T-helper 2 cell (primary cell): Measurements from ENCODE around the gene SLC25A44.
"Not testable (repeated sequence)": the region's sequence is repeated elsewhere in the genome, so short reads cannot be mapped to it uniquely, and the experiment has no call there.

Experiments
- DNase-seq, 5 experiments: peaks; one replicate each; pipeline versions ENCODE4 v3.0.0 to v3.0.0-alpha.2; 2012 to 2022

The SLC25A44 gene

GRCh38 chr1:156163712-156164111 is 30.2 kb upstream of the SLC25A44 start:
- no peak for DNase-seq

- DNase-seq = no peak
Observed at GRCh38 chr1:156164125-156164831, 29.6 kb upstream of the SLC25A44 start.

GRCh38 chr1:156165083-156165482 is 28.8 kb upstream of the SLC25A44 start:
- no peak for DNase-seq

- no peak for DNase-seq
Observed at GRCh38 chr1:156167536-156167935, 26.4 kb upstream of the SLC25A44 start.

DNA sequence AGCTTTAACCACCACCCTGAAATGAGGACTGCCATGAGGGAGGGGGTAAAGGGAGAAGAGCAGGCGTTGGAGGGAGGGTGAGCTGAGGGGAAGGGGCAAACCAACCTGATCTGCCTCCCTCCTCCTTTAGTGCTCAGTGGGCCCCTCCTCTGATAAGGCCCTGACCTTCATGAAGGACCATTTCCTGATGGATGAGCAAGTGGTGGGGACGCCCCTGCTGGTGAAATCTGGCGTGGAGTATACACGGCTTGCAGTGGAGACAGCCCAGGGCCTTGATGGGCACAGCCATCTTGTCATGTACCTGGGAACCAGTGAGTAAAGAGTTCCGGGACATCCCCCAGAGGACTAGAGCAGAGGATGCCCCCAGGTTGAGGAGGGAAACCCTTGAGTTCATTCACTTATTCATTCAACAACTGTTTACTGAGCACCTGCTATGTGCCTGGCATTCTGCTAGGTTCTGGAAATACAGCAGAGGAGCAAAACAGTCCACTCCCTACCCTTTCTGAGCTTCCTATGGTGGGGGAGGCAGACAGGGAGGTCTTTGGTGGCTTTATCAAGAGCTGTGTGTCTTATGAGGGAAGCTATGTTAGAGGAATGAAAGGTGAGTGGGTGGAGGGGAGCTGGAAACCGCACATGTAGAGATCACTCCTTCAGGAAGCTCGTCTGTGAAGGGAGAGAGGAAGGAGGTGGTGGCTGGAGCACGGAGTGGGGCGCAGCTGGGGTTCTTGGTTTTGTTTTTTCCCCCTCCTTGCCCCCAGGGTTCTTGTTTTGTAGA is 21.0 kb upstream of the SLC25A44 start:
- DNase-seq = no peak

DNA sequence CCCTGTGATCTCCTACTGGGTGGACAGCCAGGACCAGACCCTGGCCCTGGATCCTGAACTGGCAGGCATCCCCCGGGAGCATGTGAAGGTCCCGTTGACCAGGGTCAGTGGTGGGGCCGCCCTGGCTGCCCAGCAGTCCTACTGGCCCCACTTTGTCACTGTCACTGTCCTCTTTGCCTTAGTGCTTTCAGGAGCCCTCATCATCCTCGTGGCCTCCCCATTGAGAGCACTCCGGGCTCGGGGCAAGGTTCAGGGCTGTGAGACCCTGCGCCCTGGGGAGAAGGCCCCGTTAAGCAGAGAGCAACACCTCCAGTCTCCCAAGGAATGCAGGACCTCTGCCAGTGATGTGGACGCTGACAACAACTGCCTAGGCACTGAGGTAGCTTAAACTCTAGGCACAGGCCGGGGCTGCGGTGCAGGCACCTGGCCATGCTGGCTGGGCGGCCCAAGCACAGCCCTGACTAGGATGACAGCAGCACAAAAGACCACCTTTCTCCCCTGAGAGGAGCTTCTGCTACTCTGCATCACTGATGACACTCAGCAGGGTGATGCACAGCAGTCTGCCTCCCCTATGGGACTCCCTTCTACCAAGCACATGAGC is 17.2 kb upstream of the SLC25A44 start:
- DNase-seq = no peak

GRCh38 chr1:156177919-156178654 is 15.8 kb upstream of the SLC25A44 start:
- no peak for DNase-seq

- no peak for DNase-seq
Observed at GRCh38 chr1:156180471-156180870, 13.4 kb upstream of the SLC25A44 start.

DNA sequence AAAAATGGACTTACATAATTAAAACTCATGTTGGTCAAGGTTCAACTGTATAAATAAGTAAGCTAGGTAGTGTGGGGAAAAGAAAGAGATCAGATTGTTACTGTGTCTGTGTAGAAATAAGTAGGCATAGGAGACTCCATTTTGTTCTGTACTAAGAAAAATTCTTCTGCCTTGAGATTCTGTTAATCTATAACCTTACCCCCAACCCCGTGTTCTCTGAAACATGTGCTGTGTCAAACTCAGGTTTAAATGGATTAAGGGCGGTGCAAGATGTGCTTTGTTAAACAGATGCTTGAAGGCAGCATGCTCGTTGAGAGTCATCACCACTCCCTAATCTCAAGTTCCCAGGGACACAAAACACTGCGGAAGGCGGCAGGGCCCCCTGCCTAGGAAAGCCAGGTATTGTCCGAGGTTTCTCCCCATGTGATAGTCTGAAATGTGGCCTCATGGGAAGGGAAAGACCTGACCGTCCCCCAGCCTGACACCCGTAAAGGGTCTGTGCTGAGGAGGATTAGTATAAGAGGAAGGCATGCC is 12.4 kb upstream of the SLC25A44 start:
- not testable (repeated sequence) for DNase-seq

DNA sequence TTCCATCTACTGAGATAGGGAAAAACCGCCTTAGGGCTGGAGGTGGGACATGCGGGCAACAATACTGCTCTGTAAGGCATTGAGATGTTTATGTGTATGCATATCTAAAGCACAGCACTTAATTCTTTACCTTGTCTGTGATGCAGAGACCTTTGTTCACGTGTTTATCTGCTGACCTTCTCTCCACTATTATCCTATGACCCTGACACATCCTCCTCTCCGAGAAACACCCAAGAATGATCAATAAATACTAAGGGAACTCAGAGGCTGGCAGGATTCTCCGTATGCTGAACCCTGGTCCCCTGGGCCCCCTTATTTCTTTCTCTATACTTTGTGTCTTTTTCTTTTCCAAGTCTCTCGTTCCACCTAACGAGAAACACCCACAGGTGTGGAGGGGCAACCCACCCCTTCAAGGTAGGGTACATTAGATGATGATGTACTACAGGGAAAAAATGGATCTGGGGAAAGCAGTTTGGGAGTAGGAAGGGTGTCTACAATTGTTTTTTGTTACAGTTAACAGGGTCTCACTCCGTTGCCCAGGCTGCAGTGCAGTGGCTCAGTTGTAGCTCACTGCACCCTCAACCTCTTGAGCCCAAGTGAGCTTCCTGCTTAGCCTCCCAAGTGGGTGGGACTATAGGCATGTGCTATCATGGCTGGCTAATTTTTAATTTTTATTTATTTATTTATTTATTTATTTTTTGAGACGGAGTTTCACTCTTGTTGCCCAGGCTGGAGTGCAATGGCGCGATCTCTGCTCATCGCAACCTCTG is 11.7 kb upstream of the SLC25A44 start:
- not testable (repeated sequence) for DNase-seq

DNA sequence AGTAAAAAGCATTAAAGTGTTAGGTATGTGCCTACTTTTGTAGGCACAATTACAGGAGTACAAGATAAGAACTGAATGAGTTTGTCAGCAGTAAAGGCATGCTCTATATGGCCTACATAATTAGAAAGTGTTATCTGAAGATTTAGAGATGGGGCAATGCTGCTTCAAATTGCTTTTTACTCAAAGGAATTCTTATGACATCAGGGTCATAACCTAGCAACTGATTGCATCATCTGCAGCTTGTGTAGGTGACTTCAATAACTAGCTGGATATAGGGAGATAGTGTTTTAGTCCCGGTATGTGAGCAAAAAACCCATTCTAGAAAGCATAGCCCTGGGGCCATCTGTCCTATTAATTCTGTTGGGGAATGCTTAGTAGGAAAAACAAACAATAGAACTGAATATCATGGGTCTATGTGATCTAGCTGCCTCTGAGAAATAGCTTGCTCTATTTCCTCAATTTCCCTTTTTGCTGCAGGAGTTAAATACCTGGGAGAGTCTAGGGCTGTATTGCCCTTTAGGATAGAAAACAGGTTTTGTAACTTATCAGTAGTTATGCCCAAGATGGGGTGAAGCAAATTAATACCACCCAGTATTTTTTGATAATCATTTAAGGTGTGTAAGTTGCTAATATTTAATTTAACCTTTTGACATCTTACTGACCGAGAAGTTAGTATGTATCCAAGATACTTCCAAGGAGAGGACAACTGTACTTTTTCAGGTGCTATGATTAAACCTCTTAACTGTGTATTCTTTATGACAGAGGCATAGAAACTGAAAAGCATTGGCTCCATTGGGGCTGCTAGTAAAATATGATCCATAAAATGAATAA is 7.3 kb upstream of the SLC25A44 start:
- DNase-seq = not testable (repeated sequence)

DNA sequence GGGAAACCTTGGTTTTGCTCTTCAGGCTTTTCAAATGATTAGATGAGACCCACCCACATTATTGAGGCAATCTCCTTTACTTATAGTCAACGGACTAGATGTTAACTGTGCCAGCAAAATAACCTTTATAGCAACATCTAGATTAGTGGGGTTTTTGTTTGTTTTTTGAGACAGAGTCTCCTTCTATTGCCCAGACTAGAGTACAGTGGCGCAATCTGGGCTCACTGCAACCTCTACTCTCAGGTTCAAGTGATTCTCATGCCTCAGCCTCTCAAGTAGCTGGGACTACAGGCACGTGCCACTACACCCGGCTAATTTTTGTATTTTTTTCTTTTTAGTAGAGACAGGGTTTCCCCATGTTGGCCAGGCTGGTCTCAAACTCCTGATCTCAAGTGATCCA is 3.6 kb upstream of the SLC25A44 start:
- DNase-seq = not testable (repeated sequence)

GRCh38 chr1:156191292-156191964 is 2.5 kb upstream of the SLC25A44 start:
- DNase-seq = no peak

DNA sequence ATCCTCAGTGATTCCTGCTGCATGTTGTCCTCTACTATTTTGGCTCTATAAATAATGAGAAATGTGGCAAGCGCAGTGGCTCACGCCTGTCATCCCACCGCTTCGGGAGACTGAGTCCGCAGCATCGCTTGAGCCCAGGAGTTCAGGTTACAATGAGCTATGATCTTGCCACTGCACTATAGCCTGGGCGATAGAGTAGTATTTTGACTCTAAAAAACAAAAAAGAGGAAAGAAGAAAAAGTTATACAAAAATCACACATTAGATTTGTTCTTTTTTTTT is 756 bp upstream of the SLC25A44 start:
- DNase-seq = no peak

DNA sequence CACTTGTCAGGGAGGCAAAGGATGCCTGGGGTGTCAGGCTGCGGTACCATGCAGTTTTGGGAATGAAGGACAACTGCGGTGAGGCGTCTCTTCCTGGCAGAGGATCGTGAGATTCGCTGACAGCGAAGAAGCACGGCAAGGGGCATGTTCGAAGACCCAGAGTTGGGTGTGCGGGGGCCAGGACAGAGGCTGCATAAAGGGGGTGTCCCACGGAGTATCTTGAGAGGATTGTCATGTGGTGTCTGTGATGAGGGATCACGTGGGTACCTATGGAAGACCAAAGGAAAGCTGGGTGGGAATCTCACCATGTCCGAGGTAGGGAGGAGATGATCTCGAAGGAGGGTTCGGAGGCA is 372 bp downstream of the SLC25A44 start:
- peak in 1 of 5 experiments; percentile 13 for DNase-seq

- DNase-seq = no peak
Observed at GRCh38 chr1:156195853-156196252, 1.9 kb downstream of the SLC25A44 start.

DNA sequence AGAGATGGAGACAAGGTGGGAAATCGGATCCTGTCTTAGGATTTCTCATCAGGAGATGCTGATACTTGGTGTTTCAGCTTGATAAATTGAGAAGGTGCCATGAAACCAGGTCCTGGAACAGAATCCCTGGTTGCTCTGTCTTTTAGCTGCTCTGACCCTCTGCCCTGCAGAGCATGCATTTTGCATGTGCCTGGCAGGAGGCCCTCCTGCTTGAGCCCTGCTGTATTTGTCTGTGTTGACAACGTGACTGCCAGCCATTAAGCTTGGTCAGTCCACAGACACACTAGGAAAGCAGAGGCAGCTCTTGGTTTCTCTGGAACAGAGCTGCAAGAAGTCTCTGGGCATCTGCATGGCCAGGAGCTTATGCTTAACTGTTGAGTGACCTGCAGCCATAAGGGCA is 2.5 kb downstream of the SLC25A44 start:
- no peak for DNase-seq

- peak in 1 of 5 experiments; percentile 55 for DNase-seq
Observed at GRCh38 chr1:156198831-156199349, 5.0 kb downstream of the SLC25A44 start.

DNA sequence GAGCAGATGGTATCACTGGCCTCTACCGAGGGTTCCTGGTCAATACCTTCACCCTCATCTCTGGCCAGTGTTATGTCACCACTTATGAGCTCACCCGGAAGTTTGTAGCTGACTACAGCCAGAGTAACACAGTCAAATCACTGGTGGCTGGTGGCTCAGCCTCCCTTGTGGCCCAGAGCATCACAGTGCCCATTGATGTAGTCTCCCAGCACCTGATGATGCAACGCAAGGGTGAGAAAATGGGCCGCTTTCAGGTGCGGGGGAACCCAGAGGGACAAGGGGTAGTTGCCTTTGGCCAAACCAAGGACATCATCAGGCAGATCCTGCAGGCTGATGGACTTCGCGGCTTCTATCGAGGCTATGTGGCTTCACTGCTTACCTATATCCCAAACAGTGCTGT is 6.1 kb downstream of the SLC25A44 start:
- DNase-seq = no peak

GRCh38 chr1:156203331-156203730 is 9.4 kb downstream of the SLC25A44 start:
- no peak for DNase-seq

DNA sequence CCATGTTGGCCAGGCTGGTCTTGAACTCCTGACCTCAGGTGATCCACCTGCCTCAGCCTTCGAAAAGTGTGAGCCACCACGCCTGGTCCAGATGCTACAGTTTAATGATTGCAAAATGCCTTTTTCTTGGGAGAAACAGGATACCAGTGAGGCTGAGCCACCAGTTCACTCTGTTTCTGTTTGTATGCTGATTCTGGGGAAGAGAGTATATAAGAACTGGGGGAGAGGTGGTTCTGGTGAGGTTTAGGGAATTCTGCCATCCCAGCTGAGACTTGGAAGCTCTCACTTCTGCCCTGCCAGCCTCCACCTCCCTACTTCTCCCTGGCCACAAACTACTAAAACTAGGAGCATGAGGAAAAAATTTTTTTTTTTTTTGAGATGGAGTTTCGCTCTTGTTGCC is 10.8 kb downstream of the SLC25A44 start:
- no peak for DNase-seq
